K562 (cell line): ENCODE data around the gene CD93. TPM values are rescaled to one million over a fixed set of nuclear protein-coding genes. Genes with fewer than 3 reads are reported as not detected.

Source experiments
- MAFK ChIP-seq: IDR thresholded peaks from 2 replicates; pipeline ENCODE4 v1.6.1; 2011; ENCODE audit warnings: low read length, improper control_type of control experiment
- MTA3 ChIP-seq: fragments of 450-650 bp; formaldehyde crosslinking; IDR thresholded peaks from 2 replicates; pipeline ENCODE4 v1.6.1; 2017; ENCODE audit warnings: mild to moderate bottlenecking, borderline replicate concordance
- NCOA2 ChIP-seq, 2 experiments: fragments of 450-650 bp; IDR thresholded peaks; 2 replicates each; pipeline ENCODE4 v1.6.1; 2018; ENCODE audit warnings: mild to moderate bottlenecking in 2 of 2, moderate library complexity in 1 of 2; ENCODE audit not compliant: partially characterized antibody in 2 of 2
- NR1H2 ChIP-seq: sonication (generic); formaldehyde crosslinking; IDR thresholded peaks from 2 replicates; pipeline ENCODE4 v1.4.0; 2020; ENCODE audit warnings: mild to moderate bottlenecking, missing genetic modification reagents
- RFX5 ChIP-seq: IDR thresholded peaks from 2 replicates; pipeline ENCODE4 v1.6.1; 2011; ENCODE audit warnings: low read depth, mild to moderate bottlenecking, improper control_type of control experiment, low read length
- polyA plus RNA-seq, 8 experiments: library from polyadenylated mRNA; depleted of rRNA in 4 of 8; stranded (reverse) in 5 of 8; unstranded in 3 of 8; fragments of >200 nt; fragmentation: Nextera tagmentation in 2 of 8; fragmentation: Illumina TruSeq in 1 of 8; extraction: Ambion mirVana in 2 of 8; extraction: Trizol in 1 of 8; gene quantifications; 2 replicates each; pipeline versions ENCODE4 v1.2.1 to v1.2.3, GENCODE V29; 2011 to 2014; ENCODE audit warnings: inconsistent platforms in 1 of 8, missing spikeins in 1 of 8
- total RNA-seq, 7 experiments: library from RNA; depleted of rRNA in 6 of 7; stranded (reverse); fragments of >200 nt in 6 of 7; fragmentation: Illumina TruSeq in 2 of 7; extraction: Trizol in 2 of 7; gene quantifications; 2 replicates each; pipeline versions ENCODE4 v1.2.1 to v1.2.3, GENCODE V29; 2011 to 2021; ENCODE audit warnings: low replicate concordance in 1 of 7
- TF ChIP-seq, protein P1 (sequence below): fragments of 200-600 bp; sonication (generic); IDR thresholded peaks from one replicate; pipeline ENCODE4 v1.6.1; 2012; ENCODE audit warnings: mild to moderate bottlenecking, low read depth, low read length, inconsistent platforms
- TF ChIP-seq, protein P2 (sequence below): fragments of 450-650 bp; IDR thresholded peaks from 2 replicates; pipeline ENCODE4 v1.6.1; 2018; ENCODE audit warnings: mild to moderate bottlenecking, low read depth; ENCODE audit not compliant: partially characterized antibody
- TF ChIP-seq, protein P3 (sequence below): fragments of 250-450 bp; sonication (Bioruptor Pico); IDR thresholded peaks from 2 replicates; pipeline ENCODE4 v1.4.0; 2020

The CD93 gene
- total and polyA plus RNA-seq, 9 of the 15 experiments (the other 6 are each of a cell fraction or from before 2014, with no cell fraction given): 0.03 to 0.20 (median 0.05) TPM

DNA sequence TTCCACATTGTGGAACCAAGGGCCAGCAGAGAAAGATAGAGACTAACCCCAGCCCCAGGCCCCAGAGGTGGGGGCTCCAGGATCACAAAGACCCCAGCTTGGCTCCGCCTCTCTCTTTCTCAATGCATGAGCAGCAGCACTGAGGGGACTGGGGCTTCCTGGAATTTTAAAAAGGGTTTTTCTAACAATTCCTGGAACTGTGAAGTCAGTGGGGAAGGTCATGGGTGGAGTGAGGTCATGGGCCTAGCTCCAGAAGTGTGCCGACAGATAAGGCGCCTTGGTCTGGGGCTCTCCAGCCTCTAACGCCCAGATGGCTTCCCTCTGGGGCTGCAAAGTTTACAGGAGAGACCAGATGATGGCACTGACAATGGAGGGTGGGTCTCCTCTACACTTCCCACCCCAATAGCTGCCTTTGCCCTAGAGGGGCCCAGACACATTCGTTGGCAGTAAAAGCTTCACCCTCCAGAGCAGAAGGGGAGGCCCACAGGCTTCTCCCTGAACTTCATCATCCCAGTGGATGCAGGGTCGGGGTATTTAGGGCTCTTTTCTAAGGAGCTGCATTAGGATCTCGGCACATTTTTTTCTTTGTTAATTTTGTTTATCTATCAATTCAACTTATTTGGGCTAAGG lies 46.9 kb upstream of the CD93 start (continued):
- TF ChIP-seq, protein P1, sequence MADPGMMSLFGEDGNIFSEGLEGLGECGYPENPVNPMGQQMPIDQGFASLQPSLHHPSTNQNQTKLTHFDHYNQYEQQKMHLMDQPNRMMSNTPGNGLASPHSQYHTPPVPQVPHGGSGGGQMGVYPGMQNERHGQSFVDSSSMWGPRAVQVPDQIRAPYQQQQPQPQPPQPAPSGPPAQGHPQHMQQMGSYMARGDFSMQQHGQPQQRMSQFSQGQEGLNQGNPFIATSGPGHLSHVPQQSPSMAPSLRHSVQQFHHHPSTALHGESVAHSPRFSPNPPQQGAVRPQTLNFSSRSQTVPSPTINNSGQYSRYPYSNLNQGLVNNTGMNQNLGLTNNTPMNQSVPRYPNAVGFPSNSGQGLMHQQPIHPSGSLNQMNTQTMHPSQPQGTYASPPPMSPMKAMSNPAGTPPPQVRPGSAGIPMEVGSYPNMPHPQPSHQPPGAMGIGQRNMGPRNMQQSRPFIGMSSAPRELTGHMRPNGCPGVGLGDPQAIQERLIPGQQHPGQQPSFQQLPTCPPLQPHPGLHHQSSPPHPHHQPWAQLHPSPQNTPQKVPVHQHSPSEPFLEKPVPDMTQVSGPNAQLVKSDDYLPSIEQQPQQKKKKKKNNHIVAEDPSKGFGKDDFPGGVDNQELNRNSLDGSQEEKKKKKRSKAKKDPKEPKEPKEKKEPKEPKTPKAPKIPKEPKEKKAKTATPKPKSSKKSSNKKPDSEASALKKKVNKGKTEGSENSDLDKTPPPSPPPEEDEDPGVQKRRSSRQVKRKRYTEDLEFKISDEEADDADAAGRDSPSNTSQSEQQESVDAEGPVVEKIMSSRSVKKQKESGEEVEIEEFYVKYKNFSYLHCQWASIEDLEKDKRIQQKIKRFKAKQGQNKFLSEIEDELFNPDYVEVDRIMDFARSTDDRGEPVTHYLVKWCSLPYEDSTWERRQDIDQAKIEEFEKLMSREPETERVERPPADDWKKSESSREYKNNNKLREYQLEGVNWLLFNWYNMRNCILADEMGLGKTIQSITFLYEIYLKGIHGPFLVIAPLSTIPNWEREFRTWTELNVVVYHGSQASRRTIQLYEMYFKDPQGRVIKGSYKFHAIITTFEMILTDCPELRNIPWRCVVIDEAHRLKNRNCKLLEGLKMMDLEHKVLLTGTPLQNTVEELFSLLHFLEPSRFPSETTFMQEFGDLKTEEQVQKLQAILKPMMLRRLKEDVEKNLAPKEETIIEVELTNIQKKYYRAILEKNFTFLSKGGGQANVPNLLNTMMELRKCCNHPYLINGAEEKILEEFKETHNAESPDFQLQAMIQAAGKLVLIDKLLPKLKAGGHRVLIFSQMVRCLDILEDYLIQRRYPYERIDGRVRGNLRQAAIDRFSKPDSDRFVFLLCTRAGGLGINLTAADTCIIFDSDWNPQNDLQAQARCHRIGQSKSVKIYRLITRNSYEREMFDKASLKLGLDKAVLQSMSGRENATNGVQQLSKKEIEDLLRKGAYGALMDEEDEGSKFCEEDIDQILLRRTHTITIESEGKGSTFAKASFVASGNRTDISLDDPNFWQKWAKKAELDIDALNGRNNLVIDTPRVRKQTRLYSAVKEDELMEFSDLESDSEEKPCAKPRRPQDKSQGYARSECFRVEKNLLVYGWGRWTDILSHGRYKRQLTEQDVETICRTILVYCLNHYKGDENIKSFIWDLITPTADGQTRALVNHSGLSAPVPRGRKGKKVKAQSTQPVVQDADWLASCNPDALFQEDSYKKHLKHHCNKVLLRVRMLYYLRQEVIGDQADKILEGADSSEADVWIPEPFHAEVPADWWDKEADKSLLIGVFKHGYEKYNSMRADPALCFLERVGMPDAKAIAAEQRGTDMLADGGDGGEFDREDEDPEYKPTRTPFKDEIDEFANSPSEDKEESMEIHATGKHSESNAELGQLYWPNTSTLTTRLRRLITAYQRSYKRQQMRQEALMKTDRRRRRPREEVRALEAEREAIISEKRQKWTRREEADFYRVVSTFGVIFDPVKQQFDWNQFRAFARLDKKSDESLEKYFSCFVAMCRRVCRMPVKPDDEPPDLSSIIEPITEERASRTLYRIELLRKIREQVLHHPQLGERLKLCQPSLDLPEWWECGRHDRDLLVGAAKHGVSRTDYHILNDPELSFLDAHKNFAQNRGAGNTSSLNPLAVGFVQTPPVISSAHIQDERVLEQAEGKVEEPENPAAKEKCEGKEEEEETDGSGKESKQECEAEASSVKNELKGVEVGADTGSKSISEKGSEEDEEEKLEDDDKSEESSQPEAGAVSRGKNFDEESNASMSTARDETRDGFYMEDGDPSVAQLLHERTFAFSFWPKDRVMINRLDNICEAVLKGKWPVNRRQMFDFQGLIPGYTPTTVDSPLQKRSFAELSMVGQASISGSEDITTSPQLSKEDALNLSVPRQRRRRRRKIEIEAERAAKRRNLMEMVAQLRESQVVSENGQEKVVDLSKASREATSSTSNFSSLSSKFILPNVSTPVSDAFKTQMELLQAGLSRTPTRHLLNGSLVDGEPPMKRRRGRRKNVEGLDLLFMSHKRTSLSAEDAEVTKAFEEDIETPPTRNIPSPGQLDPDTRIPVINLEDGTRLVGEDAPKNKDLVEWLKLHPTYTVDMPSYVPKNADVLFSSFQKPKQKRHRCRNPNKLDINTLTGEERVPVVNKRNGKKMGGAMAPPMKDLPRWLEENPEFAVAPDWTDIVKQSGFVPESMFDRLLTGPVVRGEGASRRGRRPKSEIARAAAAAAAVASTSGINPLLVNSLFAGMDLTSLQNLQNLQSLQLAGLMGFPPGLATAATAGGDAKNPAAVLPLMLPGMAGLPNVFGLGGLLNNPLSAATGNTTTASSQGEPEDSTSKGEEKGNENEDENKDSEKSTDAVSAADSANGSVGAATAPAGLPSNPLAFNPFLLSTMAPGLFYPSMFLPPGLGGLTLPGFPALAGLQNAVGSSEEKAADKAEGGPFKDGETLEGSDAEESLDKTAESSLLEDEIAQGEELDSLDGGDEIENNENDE: no peak
- TF ChIP-seq MAFK (no peak; the same call in 1 of the 2 replicates), NR1H2 (no peak), NCOA2 (IDR thresholded peaks at IDR 0.05; ENCODE audit: partially characterized antibody in 2 of 2) (peak; percentile 69 to 78), RFX5 (no peak), MTA3 (no peak; the same call in 1 of the 2 replicates)
- TF ChIP-seq, protein P2, sequence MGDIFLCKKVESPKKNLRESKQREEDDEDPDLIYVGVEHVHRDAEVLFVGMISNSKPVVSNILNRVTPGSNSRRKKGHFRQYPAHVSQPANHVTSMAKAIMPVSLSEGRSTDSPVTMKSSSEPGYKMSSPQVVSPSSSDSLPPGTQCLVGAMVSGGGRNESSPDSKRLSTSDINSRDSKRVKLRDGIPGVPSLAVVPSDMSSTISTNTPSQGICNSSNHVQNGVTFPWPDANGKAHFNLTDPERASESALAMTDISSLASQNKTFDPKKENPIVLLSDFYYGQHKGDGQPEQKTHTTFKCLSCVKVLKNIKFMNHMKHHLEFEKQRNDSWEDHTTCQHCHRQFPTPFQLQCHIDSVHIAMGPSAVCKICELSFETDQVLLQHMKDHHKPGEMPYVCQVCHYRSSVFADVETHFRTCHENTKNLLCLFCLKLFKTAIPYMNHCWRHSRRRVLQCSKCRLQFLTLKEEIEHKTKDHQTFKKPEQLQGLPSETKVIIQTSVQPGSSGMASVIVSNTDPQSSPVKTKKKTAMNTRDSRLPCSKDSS: no peak
- TF ChIP-seq, protein P3, sequence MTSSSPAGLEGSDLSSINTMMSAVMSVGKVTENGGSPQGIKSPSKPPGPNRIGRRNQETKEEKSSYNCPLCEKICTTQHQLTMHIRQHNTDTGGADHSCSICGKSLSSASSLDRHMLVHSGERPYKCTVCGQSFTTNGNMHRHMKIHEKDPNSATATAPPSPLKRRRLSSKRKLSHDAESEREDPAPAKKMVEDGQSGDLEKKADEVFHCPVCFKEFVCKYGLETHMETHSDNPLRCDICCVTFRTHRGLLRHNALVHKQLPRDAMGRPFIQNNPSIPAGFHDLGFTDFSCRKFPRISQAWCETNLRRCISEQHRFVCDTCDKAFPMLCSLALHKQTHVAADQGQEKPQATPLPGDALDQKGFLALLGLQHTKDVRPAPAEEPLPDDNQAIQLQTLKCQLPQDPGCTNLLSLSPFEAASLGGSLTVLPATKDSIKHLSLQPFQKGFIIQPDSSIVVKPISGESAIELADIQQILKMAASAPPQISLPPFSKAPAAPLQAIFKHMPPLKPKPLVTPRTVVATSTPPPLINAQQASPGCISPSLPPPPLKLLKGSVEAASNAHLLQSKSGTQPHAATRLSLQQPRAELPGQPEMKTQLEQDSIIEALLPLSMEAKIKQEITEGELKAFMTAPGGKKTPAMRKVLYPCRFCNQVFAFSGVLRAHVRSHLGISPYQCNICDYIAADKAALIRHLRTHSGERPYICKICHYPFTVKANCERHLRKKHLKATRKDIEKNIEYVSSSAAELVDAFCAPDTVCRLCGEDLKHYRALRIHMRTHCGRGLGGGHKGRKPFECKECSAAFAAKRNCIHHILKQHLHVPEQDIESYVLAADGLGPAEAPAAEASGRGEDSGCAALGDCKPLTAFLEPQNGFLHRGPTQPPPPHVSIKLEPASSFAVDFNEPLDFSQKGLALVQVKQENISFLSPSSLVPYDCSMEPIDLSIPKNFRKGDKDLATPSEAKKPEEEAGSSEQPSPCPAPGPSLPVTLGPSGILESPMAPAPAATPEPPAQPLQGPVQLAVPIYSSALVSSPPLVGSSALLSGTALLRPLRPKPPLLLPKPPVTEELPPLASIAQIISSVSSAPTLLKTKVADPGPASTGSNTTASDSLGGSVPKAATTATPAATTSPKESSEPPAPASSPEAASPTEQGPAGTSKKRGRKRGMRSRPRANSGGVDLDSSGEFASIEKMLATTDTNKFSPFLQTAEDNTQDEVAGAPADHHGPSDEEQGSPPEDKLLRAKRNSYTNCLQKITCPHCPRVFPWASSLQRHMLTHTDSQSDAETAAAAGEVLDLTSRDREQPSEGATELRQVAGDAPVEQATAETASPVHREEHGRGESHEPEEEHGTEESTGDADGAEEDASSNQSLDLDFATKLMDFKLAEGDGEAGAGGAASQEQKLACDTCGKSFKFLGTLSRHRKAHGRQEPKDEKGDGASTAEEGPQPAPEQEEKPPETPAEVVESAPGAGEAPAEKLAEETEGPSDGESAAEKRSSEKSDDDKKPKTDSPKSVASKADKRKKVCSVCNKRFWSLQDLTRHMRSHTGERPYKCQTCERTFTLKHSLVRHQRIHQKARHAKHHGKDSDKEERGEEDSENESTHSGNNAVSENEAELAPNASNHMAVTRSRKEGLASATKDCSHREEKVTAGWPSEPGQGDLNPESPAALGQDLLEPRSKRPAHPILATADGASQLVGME (CRISPR knock-in tag): no peak
